MM.1S (cell line): ENCODE results near the gene ZNF586.

Source experiments
- EZH2 ChIP-seq: fragments of 300-600 bp; sonication (generic); optimal IDR thresholded peaks from 2 replicates; pipeline ENCODE3; 2017; ENCODE audit warnings: low read depth, mild to moderate bottlenecking, antibody characterized with exemption, low read length, mixed read lengths
- TF ChIP-seq, protein P1 (sequence below): fragments of 300-600 bp; sonication (generic); IDR thresholded peaks from 2 replicates; pipeline ENCODE4 v1.5.1; 2016; ENCODE audit warnings: antibody characterized with exemption, low read length, mixed read lengths

DNA sequence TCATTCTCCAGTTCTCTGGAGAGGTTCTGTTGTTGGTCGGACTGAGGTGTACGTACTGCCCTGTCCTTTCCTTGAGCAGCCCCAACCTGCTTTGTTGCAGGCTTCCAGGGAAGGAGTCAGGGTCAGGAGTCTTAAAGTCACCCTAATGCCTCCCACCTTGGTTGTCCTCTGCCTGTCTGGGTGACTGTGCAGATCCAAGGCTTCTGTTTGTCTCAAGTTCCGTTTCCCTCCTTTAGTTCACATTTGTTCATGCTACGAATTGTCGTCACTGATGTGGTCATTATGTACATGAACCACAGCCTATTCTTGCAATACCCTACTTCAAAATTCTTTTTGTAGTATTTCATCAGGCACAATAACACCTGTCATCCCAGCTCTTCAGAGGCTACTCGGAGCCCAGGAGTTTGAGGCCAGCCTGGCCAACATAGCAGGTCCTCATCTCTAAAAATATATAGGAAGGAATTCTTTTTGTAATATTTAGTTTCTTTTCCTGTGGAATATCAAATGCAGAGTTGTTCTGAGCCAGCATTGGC, 7.4 kb downstream of the ZNF586 start:
- TF ChIP-seq, protein P1, sequence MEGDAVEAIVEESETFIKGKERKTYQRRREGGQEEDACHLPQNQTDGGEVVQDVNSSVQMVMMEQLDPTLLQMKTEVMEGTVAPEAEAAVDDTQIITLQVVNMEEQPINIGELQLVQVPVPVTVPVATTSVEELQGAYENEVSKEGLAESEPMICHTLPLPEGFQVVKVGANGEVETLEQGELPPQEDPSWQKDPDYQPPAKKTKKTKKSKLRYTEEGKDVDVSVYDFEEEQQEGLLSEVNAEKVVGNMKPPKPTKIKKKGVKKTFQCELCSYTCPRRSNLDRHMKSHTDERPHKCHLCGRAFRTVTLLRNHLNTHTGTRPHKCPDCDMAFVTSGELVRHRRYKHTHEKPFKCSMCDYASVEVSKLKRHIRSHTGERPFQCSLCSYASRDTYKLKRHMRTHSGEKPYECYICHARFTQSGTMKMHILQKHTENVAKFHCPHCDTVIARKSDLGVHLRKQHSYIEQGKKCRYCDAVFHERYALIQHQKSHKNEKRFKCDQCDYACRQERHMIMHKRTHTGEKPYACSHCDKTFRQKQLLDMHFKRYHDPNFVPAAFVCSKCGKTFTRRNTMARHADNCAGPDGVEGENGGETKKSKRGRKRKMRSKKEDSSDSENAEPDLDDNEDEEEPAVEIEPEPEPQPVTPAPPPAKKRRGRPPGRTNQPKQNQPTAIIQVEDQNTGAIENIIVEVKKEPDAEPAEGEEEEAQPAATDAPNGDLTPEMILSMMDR, result no peak
- no peak for TF ChIP-seq EZH2
